GM21619 (cell line): ENCODE data around the gene GRIP1.

Experiments
- ATAC-seq: cut with Tn5 transposase; IDR thresholded peaks from one replicate; pipeline ENCODE4 v1.9.1; 2021; ENCODE audit not compliant: unreplicated experiment

The GRIP1 gene

DNA sequence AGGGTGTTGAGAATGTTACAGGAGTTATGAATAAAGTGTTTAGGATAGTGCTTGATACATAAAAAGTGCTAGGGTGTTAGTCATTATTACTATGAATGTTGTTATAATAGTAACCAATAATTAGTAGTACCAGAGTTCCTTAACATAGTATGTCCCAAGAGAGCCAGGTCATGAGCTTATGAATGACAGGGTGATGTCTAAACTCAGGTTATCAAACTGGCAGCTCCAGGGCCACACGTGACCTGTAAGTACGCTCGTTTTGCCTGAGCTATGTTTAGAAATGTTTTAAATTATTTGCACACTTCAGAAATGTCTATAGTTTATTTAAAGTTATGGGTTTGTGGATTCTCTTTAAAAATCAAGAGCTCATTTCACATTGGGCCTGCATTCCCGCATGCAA lies 14.1 kb upstream of the GRIP1 start:
- ATAC-seq: no peak

DNA sequence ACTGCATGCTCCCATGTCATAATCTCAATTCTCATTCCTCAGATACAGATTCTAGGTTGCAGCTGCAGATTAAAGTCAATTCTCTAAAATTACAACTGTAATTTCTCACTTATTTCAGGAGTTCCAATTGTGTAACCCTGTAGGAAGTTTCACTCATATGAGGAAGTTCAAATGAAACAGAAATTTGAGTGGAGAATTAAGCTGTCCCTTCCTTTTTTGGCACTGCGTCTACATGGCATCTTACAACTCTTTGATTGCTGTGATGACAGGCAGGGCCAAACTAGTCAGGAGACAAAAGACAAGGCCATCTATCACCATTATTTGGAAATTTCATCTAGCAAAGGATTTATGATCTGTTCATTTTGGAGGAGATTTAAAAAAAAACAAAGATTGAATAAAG lies 13.3 kb upstream of the GRIP1 start:
- ATAC-seq: no peak

DNA sequence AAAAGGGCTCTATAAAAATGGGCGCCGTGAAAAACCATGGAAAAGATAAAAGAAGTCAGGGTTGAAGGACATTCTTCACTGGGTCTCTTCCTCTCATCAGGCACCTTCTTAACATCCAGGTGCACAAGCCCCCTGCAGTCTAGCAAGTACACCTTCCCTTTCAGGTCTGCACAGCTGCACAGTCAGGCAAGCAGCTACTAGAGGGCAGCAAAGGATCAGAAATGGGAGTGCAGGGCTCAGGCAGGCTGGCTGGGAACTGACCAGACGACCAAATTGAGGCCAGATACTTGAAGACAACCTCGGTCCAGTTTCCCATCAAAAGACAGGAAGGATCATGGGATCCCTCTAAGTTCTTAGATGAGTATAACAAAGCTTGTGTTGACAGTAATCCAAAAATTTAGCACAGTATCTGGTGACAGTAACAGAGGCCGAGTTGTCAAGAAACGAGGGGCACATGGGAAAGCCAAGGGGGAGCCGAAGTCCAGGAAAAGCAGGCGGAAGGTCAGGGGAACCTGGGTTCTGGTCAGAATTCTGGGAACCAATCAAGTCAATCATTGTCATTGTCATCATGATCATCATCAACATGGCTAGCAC lies 10.1 kb upstream of the GRIP1 start:
- no peak for ATAC-seq

DNA sequence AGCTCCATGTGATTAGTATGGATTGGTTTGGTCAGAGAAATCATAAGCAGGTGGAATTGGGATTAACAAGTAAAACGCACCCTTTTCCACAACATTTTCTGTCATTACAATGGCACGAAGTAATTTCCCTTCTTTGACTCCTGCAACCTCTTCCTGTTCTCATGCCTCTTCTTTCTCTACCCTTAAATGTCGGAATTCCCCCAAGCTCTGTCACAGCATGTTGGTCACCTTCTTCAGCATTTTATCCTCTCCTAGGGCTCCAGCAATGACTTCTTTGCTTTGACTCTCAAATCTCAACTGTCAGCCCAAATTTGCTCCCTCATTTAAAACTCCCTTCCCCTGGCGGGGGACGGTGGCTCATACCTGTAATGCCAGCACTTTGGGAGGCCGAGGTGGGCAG lies 5.3 kb upstream of the GRIP1 start:
- no peak for ATAC-seq

DNA sequence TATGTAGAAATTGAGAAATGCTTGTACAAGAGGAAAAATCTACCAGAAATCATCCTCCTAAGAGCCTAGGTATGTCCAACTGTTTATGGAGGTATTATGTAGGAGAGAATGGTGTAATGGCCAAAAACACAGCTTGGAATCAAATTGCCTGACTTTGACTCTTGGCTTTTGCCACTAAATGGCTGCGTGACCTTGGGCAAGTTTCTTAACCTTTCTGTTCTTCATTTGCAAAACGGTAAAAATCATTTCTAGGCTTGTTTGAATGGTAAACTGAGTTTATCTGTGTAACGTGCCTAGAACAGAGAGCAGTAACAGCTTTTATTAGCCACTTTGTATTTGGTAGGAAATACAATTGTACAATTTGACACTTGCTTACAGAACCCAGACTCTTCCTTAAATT lies 4.9 kb upstream of the GRIP1 start:
- ATAC-seq: no peak

DNA sequence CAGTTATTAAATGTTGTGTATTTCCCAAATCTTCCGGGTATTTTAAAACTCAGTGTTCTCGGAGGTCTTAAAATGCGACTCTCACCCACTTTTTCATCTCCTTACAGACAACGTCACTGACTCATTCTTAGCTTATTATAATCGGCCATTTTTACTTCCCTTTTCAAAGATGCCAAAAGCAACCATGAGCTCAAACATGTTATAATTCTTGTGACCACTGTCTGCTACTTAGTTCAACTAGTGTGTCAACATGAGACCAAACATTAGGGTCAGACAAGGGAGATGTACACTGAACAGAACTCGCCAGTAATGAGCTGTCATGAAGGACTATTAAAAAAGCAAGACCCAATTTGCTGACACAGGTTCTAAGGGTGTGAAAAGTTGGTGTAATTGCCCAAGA lies 4.2 kb upstream of the GRIP1 start:
- ATAC-seq: no peak

DNA sequence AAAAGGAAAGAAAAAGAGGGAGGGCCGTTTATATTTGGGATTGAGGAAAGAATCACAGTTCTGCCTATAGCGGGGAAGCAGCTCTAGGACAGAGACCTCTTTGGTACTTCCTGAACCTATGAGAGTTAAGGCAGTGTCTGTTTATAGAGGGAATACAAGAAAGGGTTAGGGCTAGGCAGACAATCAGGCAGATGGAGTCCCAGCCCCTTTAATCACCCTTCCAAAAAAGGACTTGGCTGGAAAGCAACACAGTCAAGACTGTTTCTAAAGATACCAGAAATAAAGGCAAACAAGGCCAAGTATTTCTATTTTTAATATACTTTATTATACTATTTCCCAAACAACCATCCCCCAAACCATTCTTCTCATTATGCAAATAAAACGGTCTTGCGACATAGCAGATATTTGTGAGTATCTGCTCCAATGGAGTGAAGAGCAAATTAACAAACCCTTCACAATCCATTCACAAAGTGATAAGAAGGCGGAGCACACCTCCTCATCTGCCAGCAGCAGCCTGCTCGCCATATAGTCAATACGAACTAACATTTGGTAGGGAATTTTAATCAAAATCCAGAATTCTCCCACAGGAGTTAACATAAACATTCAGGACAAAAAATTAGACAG lies 697 bp upstream of the GRIP1 start:
- no peak for ATAC-seq

DNA sequence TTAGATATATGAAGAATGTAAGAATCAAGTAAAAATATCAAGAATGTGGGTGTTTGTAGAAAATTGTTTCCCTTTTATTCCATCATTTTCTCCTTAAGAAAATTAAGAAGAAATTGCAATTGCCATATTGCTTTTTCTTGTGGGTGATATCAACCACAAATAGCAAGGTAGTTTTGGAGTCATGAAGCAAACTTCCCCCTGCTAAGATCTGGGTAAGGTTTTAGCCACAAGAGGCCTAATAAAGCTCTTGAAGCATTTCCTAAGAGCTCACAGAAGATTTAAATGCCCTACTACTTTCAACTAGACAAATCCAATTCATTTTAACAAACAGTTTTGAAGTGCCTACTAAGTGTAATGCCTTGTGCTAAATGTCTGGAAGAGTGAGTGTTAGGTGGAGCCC lies 2.6 kb downstream of the GRIP1 start:
- no peak for ATAC-seq

DNA sequence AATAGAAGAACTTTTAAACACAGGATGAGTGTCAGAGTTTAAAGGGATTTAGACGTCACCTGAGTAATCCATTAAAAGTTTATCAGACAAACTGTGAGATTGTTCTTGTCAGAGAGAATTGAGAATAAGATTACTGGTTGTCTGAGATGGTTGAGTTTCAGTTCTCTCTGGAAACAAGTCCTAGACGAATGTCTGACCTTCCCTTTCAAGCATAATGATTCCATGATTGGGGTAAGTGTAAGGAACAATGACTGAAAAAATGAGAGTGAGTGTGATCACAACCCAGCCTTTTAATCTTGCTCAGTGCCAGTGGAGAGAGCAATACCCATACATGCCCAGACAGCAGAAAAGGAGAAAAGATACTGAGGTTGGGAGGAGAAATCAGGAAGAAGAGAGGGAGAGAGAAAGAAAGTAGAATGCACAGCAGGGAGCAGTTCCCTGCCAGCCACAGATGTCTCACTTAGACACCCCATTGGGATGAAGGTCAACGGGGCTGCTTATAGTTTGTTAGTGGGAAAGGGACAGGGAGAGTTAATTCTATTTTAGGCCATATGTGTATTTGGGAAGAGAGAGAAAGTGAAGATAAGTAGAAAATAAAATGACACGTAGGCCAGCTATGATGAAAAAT lies 4.3 kb downstream of the GRIP1 start:
- no peak for ATAC-seq

DNA sequence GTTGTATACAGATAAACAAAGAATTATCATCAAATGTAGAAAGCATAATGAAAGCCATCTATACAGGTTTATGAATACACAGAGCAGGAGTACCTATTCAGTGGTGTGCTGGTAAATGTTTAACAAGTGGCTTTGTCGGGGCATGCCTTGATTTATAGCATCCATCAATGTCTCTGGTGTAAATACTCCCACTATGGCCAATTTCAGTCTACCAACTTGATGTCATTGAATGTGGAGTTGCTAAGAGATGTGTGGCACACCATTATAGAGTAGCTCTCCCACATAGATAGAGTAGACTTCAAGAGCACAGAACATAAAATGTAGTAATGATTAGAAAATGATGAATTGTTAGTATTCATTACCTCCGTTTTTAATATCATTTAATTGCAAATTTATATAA lies 9.3 kb downstream of the GRIP1 start:
- ATAC-seq: no peak

DNA sequence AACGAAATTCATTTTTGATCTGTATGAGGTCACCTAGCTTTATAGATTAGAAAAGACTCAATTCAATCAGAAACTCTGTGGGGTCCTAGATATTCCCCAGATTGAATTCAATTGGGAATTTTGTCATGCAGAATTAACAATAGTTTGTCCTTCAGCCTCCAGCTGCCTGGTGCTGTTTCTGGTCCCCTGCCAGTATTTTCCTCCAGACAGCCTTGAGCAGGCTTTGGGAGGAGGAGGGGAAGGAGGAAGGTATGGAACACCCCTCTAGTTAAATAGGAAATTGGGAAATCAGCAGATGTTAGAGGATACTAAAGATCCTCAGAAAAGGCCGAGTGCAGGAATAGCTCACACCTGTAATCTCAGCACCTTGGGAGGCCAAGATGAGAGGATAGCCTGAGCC lies 10.6 kb downstream of the GRIP1 start:
- no peak for ATAC-seq

DNA sequence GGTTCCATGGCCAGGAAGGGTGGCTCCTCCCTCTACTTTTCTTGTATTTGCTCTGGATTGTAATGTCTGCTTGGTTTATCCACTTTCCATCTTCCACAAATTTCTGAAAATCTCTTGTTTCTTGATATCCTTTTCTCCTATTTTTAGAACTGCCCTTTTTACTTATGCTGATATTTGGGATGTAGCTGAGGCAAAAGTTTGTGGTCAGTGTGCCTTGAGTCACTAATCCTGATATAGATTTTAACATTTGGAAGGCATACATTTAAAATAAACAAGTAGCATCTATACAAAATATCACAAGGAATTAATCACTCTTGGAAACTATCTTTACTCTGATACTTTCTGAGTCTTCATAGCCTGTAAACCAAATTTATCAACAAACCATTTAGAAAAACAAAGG lies 11.0 kb downstream of the GRIP1 start:
- no peak for ATAC-seq

DNA sequence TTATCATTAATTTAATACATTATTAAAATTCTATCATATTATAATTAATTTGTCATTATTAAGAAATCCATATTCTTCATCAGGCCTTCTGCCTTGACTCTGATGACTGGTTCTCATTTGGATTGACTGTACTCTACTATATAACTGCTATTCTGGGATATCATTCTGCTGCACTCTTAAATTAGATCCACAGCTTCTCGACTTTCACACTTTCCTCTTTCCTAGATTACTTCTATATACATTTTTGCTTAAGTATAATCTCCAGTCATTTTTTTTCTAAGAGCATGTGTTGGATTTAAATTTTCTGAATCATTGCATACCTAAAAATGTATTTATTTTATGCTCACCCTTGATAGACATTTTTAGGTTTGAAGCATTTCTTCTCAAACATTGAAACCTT lies 12.4 kb downstream of the GRIP1 start:
- ATAC-seq: no peak

DNA sequence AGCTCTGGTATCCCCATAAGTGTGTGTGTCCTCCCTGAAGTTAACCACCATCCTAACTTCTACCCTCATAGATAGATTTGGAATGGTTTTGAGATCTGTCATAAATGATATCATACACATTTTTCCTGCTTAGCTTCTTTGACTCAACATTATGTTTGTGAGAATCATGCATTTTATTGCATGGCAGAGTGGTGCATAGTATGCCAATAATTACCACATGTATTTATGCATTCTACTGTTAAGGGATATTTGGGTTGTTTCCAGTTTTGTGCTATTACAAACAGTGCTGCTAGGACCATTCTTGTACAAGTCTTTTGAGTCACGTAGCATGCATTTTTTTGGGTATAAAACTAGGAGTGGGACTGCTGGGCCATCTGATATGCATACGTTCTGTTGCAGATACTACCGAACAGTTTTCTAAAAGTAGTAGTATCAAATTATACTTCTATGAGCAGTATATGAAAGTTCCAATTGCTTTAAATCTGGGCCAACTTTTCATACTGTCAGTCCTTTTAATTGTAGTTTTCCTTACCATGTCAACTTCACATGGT lies 13.4 kb downstream of the GRIP1 start:
- no peak for ATAC-seq

DNA sequence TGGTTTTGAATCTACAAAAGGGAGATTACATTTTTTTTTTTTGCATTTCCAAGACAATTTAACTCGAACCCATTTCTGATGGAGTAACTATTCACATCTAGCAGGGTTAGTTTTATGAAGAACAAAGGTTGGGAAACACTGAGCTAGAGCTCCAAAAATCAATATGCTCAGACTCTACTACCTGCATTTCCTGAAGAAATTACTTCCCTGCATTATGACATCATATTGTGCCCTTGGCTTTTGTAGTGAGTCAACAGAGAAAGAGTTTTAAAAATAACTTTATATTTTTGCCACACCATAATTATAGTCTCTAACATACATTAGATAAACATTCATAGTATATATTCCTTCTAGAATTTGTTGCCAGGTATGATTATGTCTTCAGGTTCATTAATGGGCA lies 14.8 kb downstream of the GRIP1 start:
- ATAC-seq: no peak

DNA sequence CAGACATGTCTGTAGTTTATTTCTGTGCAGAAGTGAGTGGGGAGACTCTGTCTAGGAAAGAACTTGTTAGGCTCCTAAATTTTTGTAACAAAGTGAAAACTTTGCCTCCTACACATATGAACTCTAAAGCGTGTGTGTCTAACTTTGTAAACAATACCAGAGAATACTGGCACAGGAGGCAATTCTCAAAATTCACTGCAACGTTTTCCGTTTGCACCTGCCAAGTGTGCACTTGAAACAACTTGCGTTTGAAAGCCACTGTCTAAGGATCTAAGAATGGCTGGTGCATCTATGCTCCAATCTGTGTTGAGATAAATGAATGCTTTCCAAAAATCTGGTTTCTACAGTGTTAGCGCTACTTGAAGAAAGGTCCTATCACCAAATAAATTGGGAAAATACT lies 15.3 kb downstream of the GRIP1 start:
- ATAC-seq: no peak

DNA sequence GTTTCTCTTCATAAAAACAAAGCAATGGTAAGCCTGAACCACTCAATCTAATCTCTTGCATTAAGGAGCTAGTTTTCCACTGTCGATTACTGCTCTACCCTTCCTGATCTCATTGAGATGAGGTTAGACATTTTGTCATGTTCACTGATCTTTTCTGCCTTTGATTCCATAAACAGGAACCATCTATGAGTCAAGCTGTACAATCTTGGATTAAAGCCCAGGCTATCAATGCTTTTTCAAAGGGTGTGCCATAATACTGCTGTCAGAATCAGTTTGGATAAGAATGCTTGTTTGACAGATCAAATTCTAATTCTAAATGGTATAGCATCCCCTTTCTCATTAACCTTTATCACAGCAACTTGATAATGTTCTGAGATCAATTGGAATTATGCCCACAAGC lies 16.1 kb downstream of the GRIP1 start:
- no peak for ATAC-seq

DNA sequence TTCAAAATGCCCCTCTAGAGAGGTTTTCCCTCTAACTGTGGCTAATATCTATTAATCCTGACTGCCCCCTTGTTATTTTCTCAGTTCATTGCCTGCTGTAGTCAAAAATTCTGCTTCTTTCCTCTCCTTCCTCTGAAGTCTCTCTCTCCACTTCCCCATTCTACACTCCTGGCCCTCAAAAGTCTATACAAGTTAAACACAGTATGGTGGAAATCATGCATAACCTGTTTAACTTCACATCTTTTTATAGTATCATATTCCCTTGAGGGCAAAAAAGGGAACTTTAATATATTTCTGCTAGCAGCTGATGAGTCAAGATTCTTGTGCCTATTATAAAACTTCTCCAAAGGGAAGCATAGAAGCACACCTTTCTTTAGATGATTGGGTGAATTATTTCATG lies 16.7 kb downstream of the GRIP1 start:
- no peak for ATAC-seq

DNA sequence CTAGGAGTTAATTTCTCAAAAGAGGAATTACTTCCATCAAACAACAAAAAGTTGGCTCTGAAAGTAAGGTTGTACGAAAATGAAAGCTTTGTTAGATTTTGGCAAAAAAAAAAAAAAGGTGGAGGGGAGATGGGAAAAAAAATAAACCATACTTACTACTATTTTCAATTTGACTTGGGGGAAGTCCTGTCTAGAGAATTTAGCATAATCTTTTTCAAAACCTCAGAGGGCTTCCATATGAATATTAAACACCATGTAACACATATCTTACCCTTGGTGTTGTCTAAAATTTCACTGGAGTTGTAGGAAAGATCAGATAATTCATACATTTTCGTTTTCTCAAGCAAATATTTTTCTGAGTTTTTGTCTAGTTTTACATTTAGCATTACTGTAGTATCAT lies 17.5 kb downstream of the GRIP1 start:
- ATAC-seq: no peak

DNA sequence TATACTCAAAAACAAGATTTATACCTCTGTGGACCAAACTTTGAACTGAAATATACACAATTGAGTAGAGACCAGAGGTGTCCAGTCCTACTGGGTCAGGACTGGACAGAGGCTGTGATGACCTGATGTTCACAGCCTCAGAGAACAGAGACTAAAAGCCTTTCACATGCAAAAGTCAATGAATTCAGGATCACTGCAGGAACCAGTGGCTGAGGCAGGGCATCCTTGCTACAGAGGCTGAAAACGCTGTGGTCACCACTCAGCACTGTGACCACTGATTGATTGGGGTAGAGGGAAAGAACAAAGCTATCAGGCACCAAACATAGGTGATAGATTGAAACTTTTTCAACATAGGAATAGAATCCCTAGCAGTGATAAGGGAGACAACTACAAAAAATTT lies 25.1 kb downstream of the GRIP1 start:
- ATAC-seq: no peak

DNA sequence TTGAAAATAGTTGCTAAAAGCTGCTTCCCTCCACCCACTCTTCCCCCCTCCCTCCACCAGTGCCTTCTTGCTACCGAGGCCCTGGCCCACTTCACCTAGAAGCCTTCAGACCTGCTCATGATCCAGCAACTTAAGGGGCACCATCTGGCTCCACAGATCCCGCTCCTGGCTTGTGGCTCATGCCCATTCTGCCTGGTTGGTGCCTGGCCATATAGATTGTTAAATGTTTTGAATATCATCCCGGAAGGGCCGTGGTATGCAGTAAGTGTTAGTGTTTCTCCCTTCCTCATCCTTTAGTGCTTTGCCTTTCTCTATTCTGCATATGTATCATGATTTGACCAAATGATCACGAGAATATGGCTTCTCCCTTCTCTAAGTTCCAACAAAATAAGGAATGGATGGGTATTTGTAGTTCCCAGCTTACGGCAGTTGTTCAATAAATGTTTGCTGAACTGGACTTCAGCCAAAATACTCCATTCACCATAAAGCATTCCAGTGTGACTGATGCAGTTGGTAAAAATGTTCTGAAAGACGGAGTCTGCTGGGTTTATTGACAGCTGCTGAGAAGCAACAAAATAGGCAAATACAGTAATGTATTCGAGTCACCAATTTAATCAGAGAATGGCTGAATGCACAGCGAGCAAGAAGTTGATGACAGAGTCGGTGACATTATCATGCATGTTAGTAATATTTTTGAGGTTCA lies 30.7 kb downstream of the GRIP1 start:
- ATAC-seq: no peak
